ENCODE results near the gene CAB39. TPM values are rescaled to one million over a fixed set of nuclear protein-coding genes. Genes with fewer than 3 reads are reported as not detected.

CAB39 gene
- polyA plus RNA-seq, 1 of the 3 experiments (the other 2 are of a cell fraction): 15.7 TPM

GRCh38 chr2:230703514-230703913, 9.1 kb upstream of the CAB39 start (continued):
- TF ChIP-seq RCOR1 (IDR thresholded peaks at IDR 0.05; ENCODE audit: low read length) (no peak), RXRA (IDR thresholded peaks at IDR 0.05; ENCODE audit: borderline replicate concordance, low read depth) (no peak)

- Histone ChIP-seq H3K9me2 (no peaks in the 10 kb centered on the region), H3K4me3 (ENCODE audit: low read depth in 2 of 2, low read length in 1 of 2) (no peak overlapping the region), H3K4me2 (no peak overlapping the region), H3K36me3 (replicated peaks in 1 of 2; ENCODE audit: control insufficient read depth in 1 of 2, insufficient read depth in 2 of 2, low read length in 1 of 2) (no peaks in the 10 kb centered on the region), H4K20me1 (ENCODE audit: insufficient read depth) (no peaks in the 10 kb centered on the region), H3K79me2 (ENCODE audit: insufficient read depth) (no peaks in the 10 kb centered on the region), H3K27me3 (ENCODE audit: insufficient read depth) (no peaks in the 10 kb centered on the region), H3F3A (replicated peaks; ENCODE audit: insufficient read depth) (no peaks in the 10 kb centered on the region), H3K27ac (ENCODE audit: low read depth in 2 of 2, low read length in 1 of 2) (no peak overlapping the region), H3K9me3 (no peaks in the 10 kb centered on the region), H2AFZ (ENCODE audit: low read depth) (no peak overlapping the region), H3K9ac (no peak overlapping the region), H3K4me1 (ENCODE audit: control insufficient read depth in 1 of 2, insufficient read depth in 2 of 2, low read depth in 1 of 2, low read length in 1 of 2) (no peaks in the 10 kb centered on the region)
- ChIA-PET POLR2A (no interaction called here), CTCF (no interaction called here)
- TF ChIP-seq SIN3A (IDR thresholded peaks at IDR 0.05; ENCODE audit: borderline replicate concordance, low read depth, low read length) (no peak), REST (IDR thresholded peaks at IDR 0.05; ENCODE audit: low read depth, low read length) (no peak), NFIC (IDR thresholded peaks at IDR 0.05; ENCODE audit: borderline replicate concordance) (no peak), POLR2AphosphoS5 (IDR thresholded peaks at IDR 0.05; ENCODE audit: low read depth, low read length) (no peak), CTCF (IDR thresholded peaks at IDR 0.05) (no peak), CHD2 (IDR thresholded peaks at IDR 0.05; ENCODE audit: low read length, partially characterized antibody) (no peak), FOXM1 (IDR thresholded peaks at IDR 0.05; ENCODE audit: low read depth) (no peak)
- no peak for DNase-seq
- 38% methylated on average over 3 of the region's 3 CpGs for WGBS (ENCODE audit: low lambda C conversion rate)
Observed at GRCh38 chr2:230706053-230706521, 6.6 kb upstream of the CAB39 start.

- Histone ChIP-seq H2AFZ (ENCODE audit: low read depth) (no peak overlapping the region), H3K36me3 (replicated peaks in 1 of 2; ENCODE audit: control insufficient read depth in 1 of 2, insufficient read depth in 2 of 2, low read length in 1 of 2) (no peaks in the 10 kb centered on the region)
- CTCF ChIA-PET: no interaction called here
- TF ChIP-seq PBX3 (IDR thresholded peaks at IDR 0.05) (no peak), FOSL2 (IDR thresholded peaks at IDR 0.05; ENCODE audit: borderline replicate concordance, low read depth) (no peak), USF2 (IDR thresholded peaks at IDR 0.05; ENCODE audit: borderline replicate concordance, low read depth, low read length) (no peak), NFIC (IDR thresholded peaks at IDR 0.05; ENCODE audit: borderline replicate concordance) (no peak), RFX5 (IDR thresholded peaks at IDR 0.05; ENCODE audit: low read length) (no peak), RAD21 (IDR thresholded peaks at IDR 0.05; ENCODE audit: low read length) (no peak), ZBTB33 (IDR thresholded peaks at IDR 0.05; ENCODE audit: borderline replicate concordance, low read depth) (no peak), GATA2 (CRISPR knock-in tag; IDR thresholded peaks at IDR 0.05) (no peak), TEAD4 (IDR thresholded peaks at IDR 0.05; ENCODE audit: borderline replicate concordance, insufficient read depth) (no peak)
Observed at GRCh38 chr2:230706966-230707365, 5.7 kb upstream of the CAB39 start.

More at GRCh38 chr2:230706966-230707365, 5.7 kb upstream of the CAB39 start:
- no peaks in the 10 kb centered on the region for H3K9me3 ChIP-seq
- no peaks in the 10 kb centered on the region for H3K27me3 ChIP-seq (ENCODE audit: insufficient read depth)
- WGBS (ENCODE audit: low lambda C conversion rate): 81% methylated on average over 8 of the region's 8 CpGs
- no peaks in the 10 kb centered on the region for H3K9me2 ChIP-seq
- no peaks in the 10 kb centered on the region for H3K79me2 ChIP-seq (ENCODE audit: insufficient read depth)
- H3K4me1 ChIP-seq (ENCODE audit: control insufficient read depth in 1 of 2, insufficient read depth in 2 of 2, low read depth in 1 of 2, low read length in 1 of 2): no peaks in the 10 kb centered on the region
- no peak overlapping the region for H3K4me2 ChIP-seq
- H3F3A ChIP-seq (replicated peaks; ENCODE audit: insufficient read depth): no peaks in the 10 kb centered on the region
- no peak overlapping the region for H3K27ac ChIP-seq (ENCODE audit: low read depth in 2 of 2, low read length in 1 of 2)
- no peak overlapping the region for H3K9ac ChIP-seq
- POLR2A ChIA-PET: no interaction called here
- no peak overlapping the region for H3K4me3 ChIP-seq (ENCODE audit: low read depth in 2 of 2, low read length in 1 of 2)
- no peak for DNase-seq
- no peaks in the 10 kb centered on the region for H4K20me1 ChIP-seq (ENCODE audit: insufficient read depth)

Measured in SK-N-SH (cell line).